Dendritic cell treated with granulocyte-macrophage colony-stimulating factor and Interleukin-4, amounts not matched to agents 40 ng/mL and 50 ng/mL, for 4 days (primary cell): ENCODE data around the gene CPEB4.

ENCODE experiments used
- H3K27ac Mint-ChIP-seq: one replicate; pipeline ENCODE4 v1.8.0; 2022; ENCODE audit warnings: mild to moderate bottlenecking, mixed read lengths
- H3K27me3 Mint-ChIP-seq: one replicate; pipeline ENCODE4 v1.8.0; 2022; ENCODE audit warnings: mild to moderate bottlenecking, mixed read lengths
- H3K36me3 Mint-ChIP-seq: one replicate; pipeline ENCODE4 v1.8.0; 2022; ENCODE audit warnings: low read depth, mixed read lengths
- H3K4me1 Mint-ChIP-seq: one replicate; pipeline ENCODE4 v1.8.0; 2022; ENCODE audit warnings: low read depth, mixed read lengths
- H3K4me3 Mint-ChIP-seq: one replicate; pipeline ENCODE4 v1.8.0; 2022; ENCODE audit warnings: mild to moderate bottlenecking, moderate library complexity, mixed read lengths
- H3K9me3 Mint-ChIP-seq: one replicate; pipeline ENCODE4 v1.8.0; 2022; ENCODE audit warnings: mixed read lengths
- intact Hi-C: fragments of 100-400 bp; cut with micrococcal nuclease; formaldehyde crosslinking; loops from one replicate; pipeline ENCODE4 v1.15.0; 2022

CPEB4 gene

DNA sequence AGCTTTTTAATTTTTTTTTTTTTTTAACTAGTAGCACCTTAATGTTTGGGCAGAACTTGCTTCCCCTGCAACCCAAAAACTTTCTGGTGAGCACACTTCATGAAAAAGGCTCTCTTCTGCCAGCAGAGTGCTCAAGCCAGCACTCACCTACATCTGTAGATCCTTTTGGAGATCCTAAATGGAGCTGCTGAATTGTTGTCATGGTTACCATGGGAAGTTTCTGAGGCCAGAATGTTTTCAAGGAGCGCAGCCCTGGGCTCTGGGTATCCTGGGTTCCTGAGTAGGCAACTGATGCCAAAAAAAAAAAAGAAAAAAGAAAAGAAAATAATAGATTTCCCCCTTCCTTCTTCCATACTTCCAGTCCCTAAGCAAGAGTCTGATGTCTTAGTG lies 3.1 kb upstream of the CPEB4 start:
- H3K9me3 Mint-ChIP-seq = peaks cover 10% of the 10 kb centered on the region
- H3K27me3 Mint-ChIP-seq = no peaks in the 10 kb centered on the region
- H3K4me1 Mint-ChIP-seq = peaks cover 60% of the 10 kb centered on the region
- peaks cover 21% of the 10 kb centered on the region for H3K36me3 Mint-ChIP-seq
- peak overlapping the region; percentile 73 for H3K27ac Mint-ChIP-seq
- intact Hi-C loops = loop anchor here (10.0 kb wide), 2 partner anchors 50 to 100 kb away; no protein-coding TSS in a partner anchor
- no peak overlapping the region for H3K4me3 Mint-ChIP-seq

DNA sequence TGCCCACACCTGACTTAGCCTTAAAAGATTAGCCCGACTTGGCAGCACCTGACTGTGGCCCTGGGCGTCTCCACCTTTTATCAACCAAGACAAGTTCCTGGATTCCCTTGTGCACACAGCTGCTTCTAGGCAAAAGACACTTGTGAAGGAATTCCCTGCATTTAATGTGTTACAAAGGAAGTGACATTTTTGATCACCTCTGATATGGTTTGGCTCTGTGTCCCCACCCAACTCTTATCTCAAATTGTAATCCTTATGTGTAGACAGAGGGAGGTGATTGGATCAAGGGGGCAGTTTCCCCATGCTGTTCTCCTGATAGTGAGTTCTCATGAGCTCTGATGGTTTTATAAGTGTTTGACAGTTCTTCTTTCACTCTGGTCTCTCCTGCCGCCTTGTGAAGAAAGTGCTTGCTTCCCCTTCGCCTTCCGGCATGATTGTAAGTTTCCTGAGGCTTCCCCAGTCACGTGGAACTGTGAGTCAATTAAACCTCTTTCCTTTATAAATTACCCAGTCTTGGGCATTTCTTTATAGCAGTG lies 2.6 kb upstream of the CPEB4 start:
- Mint-ChIP-seq H3K4me1 (peaks cover 65% of the 10 kb centered on the region), H3K36me3 (peaks cover 26% of the 10 kb centered on the region), H3K9me3 (peaks cover 10% of the 10 kb centered on the region), H3K4me3 (no peak overlapping the region), H3K27ac (peak overlapping the region; percentile 73), H3K27me3 (no peaks in the 10 kb centered on the region)
- intact Hi-C loops = loop anchor here (10.0 kb wide), 2 partner anchors 51 to 101 kb away; no protein-coding TSS in a partner anchor

DNA sequence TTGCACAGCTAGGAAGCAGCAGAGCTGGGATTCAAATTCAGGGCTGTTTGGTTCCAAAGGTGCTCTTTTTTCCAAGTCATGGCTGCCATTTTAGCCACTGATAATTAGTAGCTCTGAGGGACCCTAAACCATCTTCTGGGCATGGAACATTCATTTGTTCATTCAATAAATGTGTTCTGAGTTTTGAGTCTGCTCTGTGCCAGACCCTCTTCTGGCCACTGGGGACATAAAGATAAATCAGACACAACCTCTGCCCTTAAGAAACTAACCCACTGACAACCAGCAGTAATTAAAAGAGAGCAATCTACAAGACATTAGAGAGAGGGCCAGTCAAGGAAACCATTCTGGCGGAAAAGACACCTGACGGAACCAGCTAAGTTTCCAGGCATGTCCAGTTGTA lies 2.0 kb upstream of the CPEB4 start:
- peak overlapping the region; percentile 73 for H3K27ac Mint-ChIP-seq
- no peak overlapping the region for H3K4me3 Mint-ChIP-seq
- peaks cover 28% of the 10 kb centered on the region for H3K36me3 Mint-ChIP-seq
- intact Hi-C loops = loop anchor here (10.0 kb wide), 2 partner anchors 51 to 101 kb away; no protein-coding TSS in a partner anchor
- no peaks in the 10 kb centered on the region for H3K27me3 Mint-ChIP-seq
- peaks cover 10% of the 10 kb centered on the region for H3K9me3 Mint-ChIP-seq
- peaks cover 68% of the 10 kb centered on the region for H3K4me1 Mint-ChIP-seq

DNA sequence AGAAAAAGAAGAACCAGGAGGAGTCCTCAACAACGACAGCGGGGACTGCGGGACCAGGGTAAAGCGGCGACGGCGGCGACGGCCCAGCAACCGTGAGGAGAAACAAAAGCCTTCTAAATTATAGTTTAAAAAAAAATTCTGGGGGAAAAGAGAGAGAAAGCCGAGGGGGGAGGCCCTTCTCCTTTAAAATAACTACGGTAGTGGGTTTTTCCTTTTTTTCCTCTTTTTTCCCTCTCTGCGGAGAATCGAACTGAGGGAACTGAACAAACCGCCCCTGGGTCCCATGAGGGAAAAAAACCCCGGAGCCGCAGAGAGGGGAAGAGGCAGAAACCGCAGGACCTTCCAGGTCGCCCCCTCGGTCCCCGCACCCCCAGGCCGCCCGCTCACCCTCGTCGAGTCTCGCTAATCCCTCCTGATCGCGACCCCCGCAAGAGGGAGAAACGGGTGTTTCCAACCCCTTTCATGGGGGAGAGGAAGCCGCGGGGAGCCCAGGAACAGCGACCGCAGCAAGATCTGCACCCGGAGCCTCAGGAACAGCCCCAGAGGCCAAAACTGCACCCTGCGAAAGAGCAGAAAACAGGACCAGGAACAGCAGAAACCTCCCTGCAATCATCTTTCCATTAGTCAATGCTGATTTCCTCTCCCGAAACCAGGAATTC lies 453 bp downstream of the CPEB4 start:
- peak overlapping the region; percentile 94 for H3K27ac Mint-ChIP-seq
- no peaks in the 10 kb centered on the region for H3K27me3 Mint-ChIP-seq
- peaks cover 65% of the 10 kb centered on the region for H3K4me1 Mint-ChIP-seq
- H3K4me3 Mint-ChIP-seq = peak overlapping the region; percentile 94
- no peaks in the 10 kb centered on the region for H3K9me3 Mint-ChIP-seq
- H3K36me3 Mint-ChIP-seq = peaks cover 35% of the 10 kb centered on the region
- intact Hi-C loops = loop anchor here (1.0 to 10.0 kb wide), 3 partner anchors 54 to 272 kb away; partner anchors contain the start of gene BOD1

DNA sequence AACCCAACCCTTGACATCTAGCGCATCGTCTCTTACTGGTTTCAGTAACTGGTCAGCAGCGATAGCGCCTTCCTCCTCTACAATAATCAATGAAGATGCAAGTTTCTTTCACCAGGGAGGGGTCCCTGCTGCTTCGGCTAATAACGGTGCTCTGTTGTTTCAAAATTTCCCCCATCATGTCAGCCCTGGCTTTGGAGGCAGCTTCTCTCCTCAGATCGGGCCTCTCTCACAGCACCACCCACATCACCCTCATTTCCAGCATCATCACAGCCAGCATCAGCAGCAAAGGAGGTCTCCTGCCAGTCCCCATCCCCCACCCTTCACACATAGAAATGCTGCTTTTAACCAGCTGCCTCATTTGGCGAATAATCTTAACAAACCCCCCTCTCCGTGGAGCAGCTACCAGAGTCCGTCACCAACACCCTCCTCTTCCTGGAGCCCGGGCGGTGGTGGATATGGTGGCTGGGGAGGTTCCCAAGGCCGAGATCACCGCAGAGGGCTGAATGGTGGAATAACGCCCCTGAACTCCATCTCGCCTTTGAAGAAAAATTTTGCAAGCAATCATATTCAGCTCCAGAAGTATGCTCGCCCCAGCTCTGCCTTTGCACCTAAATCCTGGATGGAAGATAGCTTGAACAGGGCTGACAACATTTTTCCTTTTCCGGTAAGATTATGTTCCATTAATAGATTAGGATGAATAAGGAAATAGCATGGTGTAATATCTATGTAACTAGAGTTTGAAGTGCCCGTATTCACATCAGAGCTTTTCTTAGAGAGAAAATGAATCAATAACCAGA lies 2.2 kb downstream of the CPEB4 start:
- Mint-ChIP-seq H3K27me3 (no peaks in the 10 kb centered on the region), H3K9me3 (no peaks in the 10 kb centered on the region), H3K4me1 (peaks cover 58% of the 10 kb centered on the region), H3K4me3 (peak overlapping the region; percentile 74), H3K36me3 (peaks cover 35% of the 10 kb centered on the region), H3K27ac (peak overlapping the region; percentile 94)
- intact Hi-C loops = loop anchor here (5.0 kb wide), 1 partner anchor 37 kb away; no protein-coding TSS in a partner anchor

DNA sequence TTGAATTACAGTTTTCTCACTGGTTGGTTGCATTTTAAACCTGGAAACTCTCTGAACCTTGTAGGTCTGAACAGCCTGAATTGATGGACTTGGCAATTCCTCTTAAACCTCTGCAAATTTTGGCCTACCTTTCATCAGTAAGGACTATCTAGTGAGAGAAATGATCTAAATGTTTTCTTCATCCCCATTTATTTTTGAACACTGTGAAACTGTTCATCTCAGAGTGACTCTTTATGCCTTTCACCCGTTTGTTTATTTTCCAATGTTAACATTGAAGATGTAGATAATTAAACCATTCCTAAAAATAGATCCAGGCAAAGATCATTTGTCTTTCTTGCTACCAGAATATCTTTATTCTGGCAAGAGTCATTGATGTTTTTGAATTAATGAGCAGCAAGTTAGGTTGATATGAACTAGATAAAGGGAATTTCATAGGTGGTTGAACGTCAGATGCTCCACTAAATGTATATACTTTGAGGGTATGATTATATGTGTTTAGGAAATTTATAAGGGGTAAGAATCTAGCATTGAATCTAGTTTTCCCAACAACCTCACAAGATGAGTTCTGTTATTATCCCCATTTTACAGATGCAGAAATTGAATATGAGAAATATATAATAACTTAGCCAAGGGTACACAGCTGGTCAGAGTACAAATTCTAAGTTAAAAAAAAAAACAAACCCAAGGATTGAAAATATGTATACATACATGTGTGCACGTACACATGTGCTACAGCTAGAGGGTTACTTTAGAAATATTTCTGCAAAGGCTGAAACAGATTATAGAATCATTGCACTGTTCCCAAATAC lies 3.4 kb downstream of the CPEB4 start:
- intact Hi-C loops = loop anchor here (5.0 kb wide), 1 partner anchor 36 kb away; no protein-coding TSS in a partner anchor

DNA sequence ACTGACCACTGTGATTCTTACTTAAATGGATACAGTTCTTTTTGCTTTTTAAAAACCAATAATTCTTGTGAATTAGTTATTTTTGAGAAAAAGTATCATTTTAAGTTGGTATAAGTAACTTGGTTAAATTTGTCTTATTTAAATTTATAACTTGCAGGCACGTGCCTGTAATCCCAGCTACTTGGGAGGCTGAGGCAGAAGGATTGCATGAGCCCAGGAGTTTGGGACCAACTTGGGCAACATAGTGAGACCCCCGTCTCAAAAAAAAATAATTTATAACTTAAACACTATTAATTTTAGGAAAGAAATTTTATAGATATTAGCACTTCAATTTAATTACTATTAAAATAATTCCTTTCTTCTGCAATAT lies 5.0 kb downstream of the CPEB4 start:
- no peak overlapping the region for H3K27ac Mint-ChIP-seq
- no peaks in the 10 kb centered on the region for H3K9me3 Mint-ChIP-seq
- H3K4me1 Mint-ChIP-seq = peaks cover 37% of the 10 kb centered on the region
- no peaks in the 10 kb centered on the region for H3K27me3 Mint-ChIP-seq
- intact Hi-C loops = loop anchor here (5.0 kb wide), 1 partner anchor 34 kb away; no protein-coding TSS in a partner anchor
- peaks cover 32% of the 10 kb centered on the region for H3K36me3 Mint-ChIP-seq
- peak overlapping the region; percentile 57 for H3K4me3 Mint-ChIP-seq

More for the DNA sequence above, 3.4 kb downstream of the CPEB4 start:
- no peaks in the 10 kb centered on the region for H3K9me3 Mint-ChIP-seq
- H3K4me3 Mint-ChIP-seq = peak overlapping the region; percentile 72
- no peaks in the 10 kb centered on the region for H3K27me3 Mint-ChIP-seq
- peaks cover 50% of the 10 kb centered on the region for H3K4me1 Mint-ChIP-seq
- H3K36me3 Mint-ChIP-seq = peaks cover 35% of the 10 kb centered on the region
- H3K27ac Mint-ChIP-seq = no peak overlapping the region

DNA sequence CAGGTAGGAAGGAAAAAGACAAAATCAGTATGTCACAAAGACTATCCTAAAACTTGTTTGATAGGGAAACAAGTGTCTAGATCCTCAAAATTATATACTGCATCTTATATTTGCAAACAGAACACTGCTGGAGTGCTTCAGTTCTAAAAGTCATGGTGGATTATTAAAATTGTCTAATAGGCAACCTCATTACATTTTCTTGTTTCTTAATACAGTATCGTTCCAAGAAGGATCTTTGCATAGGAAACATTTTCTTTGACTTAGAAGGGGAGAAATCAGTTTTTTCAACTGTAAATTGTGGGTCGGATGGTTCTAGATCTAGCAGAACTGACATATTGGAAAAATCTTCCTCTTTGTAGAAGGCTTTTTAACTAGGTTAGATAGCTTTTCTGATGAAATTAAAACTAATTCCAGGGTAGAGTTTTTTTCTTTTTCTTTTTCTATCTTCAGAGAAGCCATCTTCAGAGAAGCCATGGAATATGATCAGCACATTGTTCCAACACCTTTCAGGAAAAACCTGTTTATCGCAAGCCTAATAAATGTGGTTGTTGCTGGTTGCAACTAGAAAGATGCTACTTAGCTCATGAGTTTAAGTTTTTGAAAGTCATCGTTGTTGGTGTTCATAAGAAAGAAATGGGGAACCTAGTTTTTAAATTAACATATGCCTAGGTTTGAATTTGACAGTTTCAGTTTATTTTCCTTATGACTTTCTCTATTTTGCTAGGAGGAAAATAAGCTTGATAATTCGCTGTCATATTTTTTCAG lies 7.4 kb downstream of the CPEB4 start:
- Mint-ChIP-seq H3K4me3 (no peak overlapping the region), H3K27me3 (no peaks in the 10 kb centered on the region), H3K9me3 (no peaks in the 10 kb centered on the region), H3K36me3 (peaks cover 20% of the 10 kb centered on the region), H3K4me1 (peaks cover 28% of the 10 kb centered on the region), H3K27ac (peak overlapping the region; percentile 75)
- intact Hi-C loops = no loop called here

DNA sequence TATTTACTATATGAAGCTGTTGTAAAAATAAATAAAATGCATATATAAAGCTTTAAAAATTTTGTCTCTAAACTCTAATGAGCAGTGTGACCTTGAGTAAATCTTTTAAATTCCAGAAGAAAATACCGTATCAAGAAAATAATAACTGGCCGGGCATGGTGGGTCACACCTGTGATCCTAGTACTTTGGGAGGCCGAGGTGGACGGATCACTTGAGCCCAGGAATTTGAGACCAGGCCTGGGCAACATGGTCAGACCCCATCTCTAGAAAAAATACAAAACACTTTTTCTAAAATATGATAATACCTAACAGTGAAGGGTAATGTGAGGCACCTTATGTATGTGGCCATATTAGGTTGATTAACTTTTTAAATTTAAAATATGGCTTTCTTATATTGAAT lies 8.5 kb downstream of the CPEB4 start:
- no peaks in the 10 kb centered on the region for H3K27me3 Mint-ChIP-seq
- H3K27ac Mint-ChIP-seq = no peak overlapping the region
- no peak overlapping the region for H3K4me3 Mint-ChIP-seq
- H3K36me3 Mint-ChIP-seq = peaks cover 20% of the 10 kb centered on the region
- no peaks in the 10 kb centered on the region for H3K9me3 Mint-ChIP-seq
- H3K4me1 Mint-ChIP-seq = peaks cover 25% of the 10 kb centered on the region
- intact Hi-C loops = no loop called here

DNA sequence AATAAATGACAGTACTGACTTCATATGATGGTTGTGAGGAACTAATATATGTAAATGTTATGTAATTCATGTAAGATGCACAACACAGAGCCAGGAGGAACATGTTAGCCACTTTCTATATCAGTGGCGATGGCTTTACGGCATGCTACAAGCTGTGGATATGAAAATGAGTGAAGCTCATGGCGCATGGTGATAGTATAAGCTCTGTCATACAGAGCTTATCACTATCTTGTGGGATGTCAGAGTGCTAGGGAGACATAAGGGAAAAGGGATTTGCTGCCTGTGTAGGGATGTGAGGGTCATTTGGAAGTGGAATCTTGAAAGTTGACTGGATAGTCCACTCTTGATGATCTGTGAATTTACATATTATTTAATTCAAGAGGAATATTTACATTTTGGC lies 13.6 kb downstream of the CPEB4 start:
- Mint-ChIP-seq H3K27me3 (no peaks in the 10 kb centered on the region), H3K27ac (no peak overlapping the region), H3K9me3 (no peaks in the 10 kb centered on the region), H3K36me3 (peaks cover 39% of the 10 kb centered on the region), H3K4me1 (peaks cover 34% of the 10 kb centered on the region), H3K4me3 (no peak overlapping the region)
- intact Hi-C loops = loop anchor here (5.0 kb wide), 1 partner anchor 36 kb away; no protein-coding TSS in a partner anchor

DNA sequence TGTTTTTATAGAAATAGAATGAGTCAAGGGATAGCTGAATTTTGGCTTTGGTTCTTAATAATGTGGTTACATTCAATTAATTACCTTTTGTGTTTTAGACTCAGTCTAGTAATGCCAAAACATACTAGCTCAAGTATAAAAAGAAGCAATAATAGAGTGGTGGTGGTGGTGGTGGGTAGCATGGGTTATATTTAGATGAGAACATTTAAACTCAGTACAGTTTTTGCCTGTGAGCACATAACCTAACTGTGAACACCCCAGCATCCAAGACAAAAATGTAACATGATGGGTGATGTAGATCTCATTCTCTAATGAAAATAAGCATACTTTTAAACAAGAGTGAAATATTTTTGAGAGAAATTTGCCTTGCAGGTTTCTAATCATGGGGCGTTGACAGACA lies 14.2 kb downstream of the CPEB4 start:
- Mint-ChIP-seq H3K4me1 (peaks cover 39% of the 10 kb centered on the region), H3K9me3 (no peaks in the 10 kb centered on the region), H3K27me3 (no peaks in the 10 kb centered on the region), H3K4me3 (no peak overlapping the region), H3K36me3 (peaks cover 39% of the 10 kb centered on the region), H3K27ac (no peak overlapping the region)
- intact Hi-C loops = loop anchor here (5.0 kb wide), 1 partner anchor 35 kb away; no protein-coding TSS in a partner anchor

DNA sequence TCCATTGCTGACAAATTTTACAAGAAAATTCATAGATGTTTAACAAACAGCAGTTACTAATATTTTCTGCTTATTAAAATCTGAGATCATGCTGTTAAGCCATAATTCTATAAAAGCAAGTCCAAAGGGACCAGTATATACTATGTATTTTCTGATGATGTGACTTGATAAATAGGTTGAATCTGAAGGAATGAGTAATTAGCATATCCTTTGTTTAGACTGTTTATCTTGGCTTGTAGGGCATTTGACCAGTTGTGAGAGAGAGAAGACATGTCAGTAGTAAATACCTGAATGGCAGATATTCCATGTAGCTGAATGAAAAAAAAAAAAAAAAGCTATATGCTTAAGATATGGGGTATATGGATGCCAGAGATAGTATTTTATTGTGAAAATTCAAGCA lies 14.6 kb downstream of the CPEB4 start:
- intact Hi-C loops = loop anchor here (5.0 kb wide), 1 partner anchor 35 kb away; no protein-coding TSS in a partner anchor
- Mint-ChIP-seq H3K9me3 (no peaks in the 10 kb centered on the region), H3K27ac (no peak overlapping the region), H3K4me3 (no peak overlapping the region), H3K4me1 (peaks cover 43% of the 10 kb centered on the region), H3K27me3 (no peaks in the 10 kb centered on the region), H3K36me3 (peaks cover 39% of the 10 kb centered on the region)
